Activated CD4-positive, CD25-positive, alpha-beta regulatory T cell treated with anti-CD3 and anti-CD28 coated beads, Interleukin-2, amount 50 U/mL, for 24 hours (primary cell): Measurements from ENCODE around the gene WDR6.
A peak's percentile ranks its signal among the peaks of the same experiment; 100 is the strongest.

Source experiments
- ATAC-seq, 2 donors: fragments of 150-1000 bp; cut with Tn5 transposase; one replicate each; pipeline ENCODE4 v1.10.0; 2021; ENCODE audit warnings: mild to moderate bottlenecking in 1 of 2, moderate library complexity in 1 of 2

WDR6 gene

GRCh38 chr3:49028298-49028672, 21.1 kb downstream of the WDR6 start:
- ATAC-seq = no peak

GRCh38 chr3:49028673-49029562, 21.7 kb downstream of the WDR6 start, which contains the start of gene IMPDH2:
Gene IMPDH2, minus strand, starts transcription at chr3:49029398. Its CDS starts 48 bp downstream, at chr3:49029350.
- ATAC-seq = peak; percentile 94 to 96

GRCh38 chr3:49029563-49029884, 22.3 kb downstream of the WDR6 start:
- no peak for ATAC-seq

GRCh38 chr3:49030321-49030720, 23.1 kb downstream of the WDR6 start:
- no peak for ATAC-seq

GRCh38 chr3:49032646-49033304, 25.6 kb downstream of the WDR6 start:
- no peak for ATAC-seq

GRCh38 chr3:49034650-49035049, 27.5 kb downstream of the WDR6 start:
- ATAC-seq = no peak

- ATAC-seq = no peak
Measured at GRCh38 chr3:49035281-49035680, 28.1 kb downstream of the WDR6 start.

GRCh38 chr3:49053543-49053942, 46.4 kb downstream of the WDR6 start:
- no peak for ATAC-seq

- ATAC-seq = no peak
Measured at GRCh38 chr3:49054344-49054862, 47.2 kb downstream of the WDR6 start.

GRCh38 chr3:49057268-49057667, 50.1 kb downstream of the WDR6 start:
- ATAC-seq = no peak

GRCh38 chr3:49058011-49058410, 50.8 kb downstream of the WDR6 start:
- ATAC-seq = no peak
